HEK293 (cell line): ENCODE results near the gene PTPRK.

Experiments
- CTCF ChIA-PET: fragments of 350-600 bp; formaldehyde crosslinking; extraction: SDS; loops from one replicate; lab custom pipeline; 2021; ENCODE audit warnings: antibody characterized with exemption; lab: Yijun Ruan, JAX
- POLR2A ChIA-PET: fragments of 300-600 bp; formaldehyde crosslinking; extraction: SDS; loops from one replicate; lab custom pipeline; 2020; ENCODE audit warnings: antibody characterized with exemption, inconsistent platforms; lab: Yijun Ruan, JAX
- H3K27ac ChIP-seq: fragments of 200-500 bp; sonication (Bioruptor generic); 2 replicates; pipeline ENCODE4 v1.5.1; 2014; ENCODE audit warnings: low read depth, low read length, control low read depth, inconsistent platforms; ENCODE audit errors: extremely low read depth
- H3K36me3 ChIP-seq, 2 experiments: fragments of 200-500 bp in 1 of 2; sonication (Bioruptor generic) in 1 of 2; 1 replicate in 1 of 2; 2 replicates in 1 of 2; pipeline ENCODE4 v1.5.1; 2014 to 2017; ENCODE audit warnings: inconsistent platforms in 2 of 2, low read length in 2 of 2; ENCODE audit not compliant: control insufficient read depth in 2 of 2, insufficient read depth in 1 of 2
- H3K4me1 ChIP-seq: fragments of 200-500 bp; sonication (Bioruptor generic); 2 replicates; pipeline ENCODE4 v1.5.1; 2014; ENCODE audit warnings: mild to moderate bottlenecking, low read length, inconsistent platforms; ENCODE audit not compliant: control insufficient read depth, insufficient read depth
- H3K4me3 ChIP-seq: 2 replicates; pipeline ENCODE4 v1.5.1; 2011; ENCODE audit warnings: low read depth, mild to moderate bottlenecking, control low read depth, low read length, moderate library complexity
- H3K9me3 ChIP-seq: fragments of 200-500 bp; sonication (Bioruptor generic); 2 replicates; pipeline ENCODE4 v1.5.1; 2014; ENCODE audit warnings: low read depth, low read length, inconsistent platforms; ENCODE audit not compliant: control insufficient read depth, insufficient read depth
- KLF1 ChIP-seq: fragments of 450-650 bp; formaldehyde crosslinking; IDR thresholded peaks from 2 replicates; pipeline ENCODE4 v1.5.1; 2016; ENCODE audit warnings: missing biosample characterization, missing genetic modification characterization
- KLF8 ChIP-seq: fragments of 450-650 bp; formaldehyde crosslinking; IDR thresholded peaks from 2 replicates; pipeline ENCODE4 v1.5.1; 2016; ENCODE audit warnings: missing biosample characterization, missing genetic modification characterization
- SCRT2 ChIP-seq: fragments of 450-650 bp; formaldehyde crosslinking; IDR thresholded peaks from 2 replicates; pipeline ENCODE4 v1.5.1; 2016; ENCODE audit warnings: missing biosample characterization, missing genetic modification characterization
- SP7 ChIP-seq: fragments of 450-650 bp; formaldehyde crosslinking; IDR thresholded peaks from 2 replicates; pipeline ENCODE4 v1.5.1; 2016; ENCODE audit warnings: missing biosample characterization, missing genetic modification characterization
- WT1 ChIP-seq: fragments of 450-650 bp; formaldehyde crosslinking; IDR thresholded peaks from 2 replicates; pipeline ENCODE4 v1.5.1; 2016; ENCODE audit warnings: missing biosample characterization, missing genetic modification characterization
- YY2 ChIP-seq: fragments of 450-650 bp; formaldehyde crosslinking; IDR thresholded peaks from 2 replicates; pipeline ENCODE4 v1.5.1; 2016; ENCODE audit warnings: missing biosample characterization, missing genetic modification characterization
- ZBTB6 ChIP-seq: fragments of 450-650 bp; formaldehyde crosslinking; IDR thresholded peaks from 2 replicates; pipeline ENCODE4 v1.5.1; 2017; ENCODE audit warnings: missing biosample characterization, missing genetic modification characterization
- ZNF140 ChIP-seq: fragments of 450-650 bp; formaldehyde crosslinking; IDR thresholded peaks from 2 replicates; pipeline ENCODE4 v1.5.1; 2016; ENCODE audit warnings: missing biosample characterization, missing genetic modification characterization
- ZNF211 ChIP-seq: fragments of 450-650 bp; formaldehyde crosslinking; IDR thresholded peaks from 2 replicates; pipeline ENCODE4 v1.5.1; 2016; ENCODE audit warnings: low read depth, missing biosample characterization, missing genetic modification characterization
- ZNF223 ChIP-seq: fragments of 450-650 bp; formaldehyde crosslinking; IDR thresholded peaks from 2 replicates; pipeline ENCODE4 v1.5.1; 2016; ENCODE audit warnings: missing biosample characterization, missing genetic modification characterization
- ZNF248 ChIP-seq: fragments of 450-650 bp; formaldehyde crosslinking; IDR thresholded peaks from 2 replicates; pipeline ENCODE4 v1.5.1; 2017; ENCODE audit warnings: missing biosample characterization, missing genetic modification characterization
- ZNF354C ChIP-seq: fragments of 450-650 bp; formaldehyde crosslinking; IDR thresholded peaks from 2 replicates; pipeline ENCODE4 v1.5.1; 2016; ENCODE audit warnings: missing biosample characterization, missing genetic modification characterization, low read depth, borderline replicate concordance
- ZNF398 ChIP-seq: fragments of 450-650 bp; formaldehyde crosslinking; IDR thresholded peaks from 2 replicates; pipeline ENCODE4 v1.5.1; 2017; ENCODE audit warnings: missing biosample characterization, missing genetic modification characterization
- ZNF48 ChIP-seq: fragments of 450-650 bp; formaldehyde crosslinking; IDR thresholded peaks from 2 replicates; pipeline ENCODE4 v1.5.1; 2016; ENCODE audit warnings: missing biosample characterization, missing genetic modification characterization
- ZNF558 ChIP-seq: fragments of 450-650 bp; formaldehyde crosslinking; IDR thresholded peaks from 2 replicates; pipeline ENCODE4 v1.5.1; 2016; ENCODE audit warnings: missing biosample characterization, missing genetic modification characterization
- ZNF571 ChIP-seq: fragments of 450-650 bp; formaldehyde crosslinking; IDR thresholded peaks from 2 replicates; pipeline ENCODE4 v1.5.0; 2017; ENCODE audit warnings: missing biosample characterization, missing genetic modification characterization
- ZNF600 ChIP-seq: fragments of 450-650 bp; formaldehyde crosslinking; IDR thresholded peaks from 2 replicates; pipeline ENCODE4 v1.5.1; 2016; ENCODE audit warnings: missing biosample characterization, missing genetic modification characterization
- ZNF610 ChIP-seq: fragments of 450-650 bp; formaldehyde crosslinking; IDR thresholded peaks from 2 replicates; pipeline ENCODE4 v1.5.1; 2016; ENCODE audit warnings: missing biosample characterization, missing genetic modification characterization, borderline replicate concordance
- ZNF692 ChIP-seq: fragments of 450-650 bp; formaldehyde crosslinking; IDR thresholded peaks from 2 replicates; pipeline ENCODE4 v1.5.1; 2016; ENCODE audit warnings: missing biosample characterization, missing genetic modification characterization
- ZNF747 ChIP-seq: fragments of 450-650 bp; formaldehyde crosslinking; IDR thresholded peaks from 2 replicates; pipeline ENCODE4 v1.5.1; 2016; ENCODE audit warnings: missing biosample characterization, missing genetic modification characterization
- ZSCAN18 ChIP-seq: fragments of 450-650 bp; formaldehyde crosslinking; IDR thresholded peaks from 2 replicates; pipeline ENCODE4 v1.5.1; 2016; ENCODE audit warnings: missing biosample characterization, missing genetic modification characterization
- ZSCAN4 ChIP-seq: fragments of 450-650 bp; formaldehyde crosslinking; IDR thresholded peaks from 2 replicates; pipeline ENCODE4 v1.5.1; 2017; ENCODE audit warnings: missing biosample characterization, missing genetic modification characterization
- ZSCAN5A ChIP-seq: fragments of 450-650 bp; formaldehyde crosslinking; IDR thresholded peaks from 2 replicates; pipeline ENCODE4 v1.5.1; 2016; ENCODE audit warnings: missing biosample characterization, missing genetic modification characterization

Gene PTPRK

GRCh38 chr6:128446497-128446896 lies 73.9 kb downstream of the PTPRK start:
- TF ChIP-seq ZNF211 (no peak), SP7 (tag by site-specific recombination) (peak; percentile 67)
- POLR2A ChIA-PET = interaction anchor here (1.3 kb wide), 1 partner anchor 74 kb away, joined by 5 read pairs; the partner anchor contains the start of gene PTPRK
- Histone ChIP-seq H3K9me3 (no peaks in the 10 kb centered on the region), H3K4me3 (no peak overlapping the region), H3K27ac (no peak overlapping the region), H3K4me1 (no peaks in the 10 kb centered on the region), H3K36me3 (no peaks in the 10 kb centered on the region)
- CTCF ChIA-PET = interaction anchor here (0.9 to 1.4 kb wide), 3 partner anchors 25 to 636 kb away, joined by 3 to 4 read pairs (median 4); no protein-coding TSS in a partner anchor

GRCh38 chr6:128443553-128443952 lies 76.8 kb downstream of the PTPRK start:
- Histone ChIP-seq H3K4me1 (no peaks in the 10 kb centered on the region), H3K36me3 (no peaks in the 10 kb centered on the region), H3K9me3 (no peaks in the 10 kb centered on the region), H3K27ac (no peak overlapping the region)
- ChIA-PET POLR2A (no interaction called here), CTCF (interaction anchor here (0.7 kb wide), 1 partner anchor 325 kb away, joined by 3 read pairs; no protein-coding TSS in a partner anchor)
- TF ChIP-seq WT1 (tag by site-specific recombination) (no peak), ZNF48 (tag by site-specific recombination) (no peak), ZNF223 (tag by site-specific recombination) (no peak), KLF8 (no peak), ZNF398 (tag by site-specific recombination) (no peak), ZNF571 (tag by site-specific recombination) (no peak), ZBTB6 (tag by site-specific recombination) (no peak), ZSCAN18 (no peak), ZNF558 (tag by site-specific recombination) (no peak), ZNF600 (no peak), KLF1 (no peak), ZNF610 (tag by site-specific recombination) (no peak), ZNF692 (tag by site-specific recombination) (no peak)
- TF ChIP-seq, all 188 proteins: peak for 0
- H3K4me3 ChIP-seq = no peak overlapping the region

- ChIA-PET CTCF (no interaction called here), POLR2A (no interaction called here)
- Histone ChIP-seq H3K27ac (no peak overlapping the region), H3K4me3 (no peak overlapping the region), H3K36me3 (no peaks in the 10 kb centered on the region), H3K4me1 (no peaks in the 10 kb centered on the region), H3K9me3 (no peaks in the 10 kb centered on the region)
- TF ChIP-seq ZNF140 (tag by site-specific recombination) (no peak), ZSCAN18 (no peak), YY2 (no peak), ZSCAN4 (tag by site-specific recombination) (no peak), SCRT2 (tag by site-specific recombination) (no peak), ZSCAN5A (tag by site-specific recombination) (no peak), ZNF747 (tag by site-specific recombination) (no peak), ZNF248 (tag by site-specific recombination) (no peak), ZNF354C (tag by site-specific recombination) (no peak)
Observed at GRCh38 chr6:128439627-128440026, 80.8 kb downstream of the PTPRK start.
